SK-N-SH (cell line): ENCODE measurements around the gene DDIT4.

Experiments
- CHD2 ChIP-seq: fragments of 150-350 bp; IDR thresholded peaks from 2 replicates; pipeline ENCODE4 v1.6.1; 2018; ENCODE audit warnings: low read length; ENCODE audit not compliant: partially characterized antibody
- FOXM1 ChIP-seq: IDR thresholded peaks from 2 replicates; pipeline ENCODE4 v1.4.0; 2012; ENCODE audit warnings: low read depth, mild to moderate bottlenecking
- GABPA ChIP-seq: IDR thresholded peaks from 2 replicates; pipeline ENCODE4 v1.4.0; 2012; ENCODE audit warnings: low read depth, mild to moderate bottlenecking
- JUND ChIP-seq: IDR thresholded peaks from 2 replicates; pipeline ENCODE4 v1.4.0; 2012
- NRF1 ChIP-seq: IDR thresholded peaks from 2 replicates; pipeline ENCODE4 v1.6.1; 2012; ENCODE audit warnings: low read depth, mild to moderate bottlenecking, low read length
- POLR2AphosphoS5 ChIP-seq: IDR thresholded peaks from 2 replicates; pipeline ENCODE4 v1.6.1; 2012; ENCODE audit warnings: low read depth, low read length
- RFX5 ChIP-seq: IDR thresholded peaks from 2 replicates; pipeline ENCODE4 v1.6.1; 2012; ENCODE audit warnings: mild to moderate bottlenecking, improper control_type of control experiment, low read length
- YY1 ChIP-seq: IDR thresholded peaks from 2 replicates; pipeline ENCODE4 v1.4.0; 2012; ENCODE audit warnings: low read depth, mild to moderate bottlenecking
- TF ChIP-seq, protein P1 (sequence below): fragments of 200-600 bp; sonication (generic); IDR thresholded peaks from 2 replicates; pipeline ENCODE4 v1.6.1; 2017; ENCODE audit warnings: antibody characterized with exemption, mild to moderate bottlenecking, moderate library complexity
- TF ChIP-seq, protein P2 (sequence below): IDR thresholded peaks from 2 replicates; pipeline ENCODE4; 2012
- TF ChIP-seq, protein P3 (sequence below): fragments of 150-350 bp; IDR thresholded peaks from 2 replicates; pipeline ENCODE4 v1.6.1; 2016; ENCODE audit warnings: mild to moderate bottlenecking, low read depth, low read length
- TF ChIP-seq, protein P4 (sequence below): IDR thresholded peaks from 2 replicates; pipeline ENCODE4 v1.6.1; 2012; ENCODE audit warnings: mild to moderate bottlenecking, low read depth, low read length, moderate library complexity

DNA sequence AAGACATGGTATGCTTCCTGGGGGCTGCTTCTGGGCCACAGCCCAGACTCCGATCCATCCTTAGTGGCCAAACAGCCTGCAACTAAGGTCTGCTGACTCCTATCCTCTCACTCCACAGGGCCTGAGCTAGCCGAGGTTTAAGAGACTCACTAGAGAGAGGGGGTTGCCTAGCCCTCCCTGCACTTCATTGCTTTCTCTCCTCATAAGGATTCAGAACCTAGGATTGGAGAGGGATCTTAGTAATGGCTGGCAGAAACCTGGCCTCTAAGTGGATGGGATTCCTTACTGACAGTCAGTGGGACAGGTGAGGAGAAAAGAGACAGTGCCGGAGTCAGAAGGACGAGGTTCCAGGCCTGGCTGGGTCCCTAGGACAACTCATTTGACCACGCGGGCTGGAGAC is 8.2 kb upstream of the DDIT4 start:
- TF ChIP-seq GABPA: no peak
- TF ChIP-seq, protein P1, sequence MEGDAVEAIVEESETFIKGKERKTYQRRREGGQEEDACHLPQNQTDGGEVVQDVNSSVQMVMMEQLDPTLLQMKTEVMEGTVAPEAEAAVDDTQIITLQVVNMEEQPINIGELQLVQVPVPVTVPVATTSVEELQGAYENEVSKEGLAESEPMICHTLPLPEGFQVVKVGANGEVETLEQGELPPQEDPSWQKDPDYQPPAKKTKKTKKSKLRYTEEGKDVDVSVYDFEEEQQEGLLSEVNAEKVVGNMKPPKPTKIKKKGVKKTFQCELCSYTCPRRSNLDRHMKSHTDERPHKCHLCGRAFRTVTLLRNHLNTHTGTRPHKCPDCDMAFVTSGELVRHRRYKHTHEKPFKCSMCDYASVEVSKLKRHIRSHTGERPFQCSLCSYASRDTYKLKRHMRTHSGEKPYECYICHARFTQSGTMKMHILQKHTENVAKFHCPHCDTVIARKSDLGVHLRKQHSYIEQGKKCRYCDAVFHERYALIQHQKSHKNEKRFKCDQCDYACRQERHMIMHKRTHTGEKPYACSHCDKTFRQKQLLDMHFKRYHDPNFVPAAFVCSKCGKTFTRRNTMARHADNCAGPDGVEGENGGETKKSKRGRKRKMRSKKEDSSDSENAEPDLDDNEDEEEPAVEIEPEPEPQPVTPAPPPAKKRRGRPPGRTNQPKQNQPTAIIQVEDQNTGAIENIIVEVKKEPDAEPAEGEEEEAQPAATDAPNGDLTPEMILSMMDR: no peak
- TF ChIP-seq, protein P2, sequence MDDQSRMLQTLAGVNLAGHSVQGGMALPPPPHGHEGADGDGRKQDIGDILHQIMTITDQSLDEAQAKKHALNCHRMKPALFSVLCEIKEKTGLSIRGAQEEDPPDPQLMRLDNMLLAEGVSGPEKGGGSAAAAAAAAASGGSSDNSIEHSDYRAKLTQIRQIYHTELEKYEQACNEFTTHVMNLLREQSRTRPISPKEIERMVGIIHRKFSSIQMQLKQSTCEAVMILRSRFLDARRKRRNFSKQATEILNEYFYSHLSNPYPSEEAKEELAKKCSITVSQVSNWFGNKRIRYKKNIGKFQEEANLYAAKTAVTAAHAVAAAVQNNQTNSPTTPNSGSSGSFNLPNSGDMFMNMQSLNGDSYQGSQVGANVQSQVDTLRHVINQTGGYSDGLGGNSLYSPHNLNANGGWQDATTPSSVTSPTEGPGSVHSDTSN: no peak
- TF ChIP-seq FOXM1: no peak
- TF ChIP-seq CHD2: no peak
- no peak for TF ChIP-seq JUND
- no peak for TF ChIP-seq NRF1
- no peak for TF ChIP-seq RFX5
- no peak for TF ChIP-seq YY1
- TF ChIP-seq POLR2AphosphoS5: no peak
- TF ChIP-seq, protein P3, sequence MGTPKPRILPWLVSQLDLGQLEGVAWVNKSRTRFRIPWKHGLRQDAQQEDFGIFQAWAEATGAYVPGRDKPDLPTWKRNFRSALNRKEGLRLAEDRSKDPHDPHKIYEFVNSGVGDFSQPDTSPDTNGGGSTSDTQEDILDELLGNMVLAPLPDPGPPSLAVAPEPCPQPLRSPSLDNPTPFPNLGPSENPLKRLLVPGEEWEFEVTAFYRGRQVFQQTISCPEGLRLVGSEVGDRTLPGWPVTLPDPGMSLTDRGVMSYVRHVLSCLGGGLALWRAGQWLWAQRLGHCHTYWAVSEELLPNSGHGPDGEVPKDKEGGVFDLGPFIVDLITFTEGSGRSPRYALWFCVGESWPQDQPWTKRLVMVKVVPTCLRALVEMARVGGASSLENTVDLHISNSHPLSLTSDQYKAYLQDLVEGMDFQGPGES: no peak
- TF ChIP-seq, protein P4, sequence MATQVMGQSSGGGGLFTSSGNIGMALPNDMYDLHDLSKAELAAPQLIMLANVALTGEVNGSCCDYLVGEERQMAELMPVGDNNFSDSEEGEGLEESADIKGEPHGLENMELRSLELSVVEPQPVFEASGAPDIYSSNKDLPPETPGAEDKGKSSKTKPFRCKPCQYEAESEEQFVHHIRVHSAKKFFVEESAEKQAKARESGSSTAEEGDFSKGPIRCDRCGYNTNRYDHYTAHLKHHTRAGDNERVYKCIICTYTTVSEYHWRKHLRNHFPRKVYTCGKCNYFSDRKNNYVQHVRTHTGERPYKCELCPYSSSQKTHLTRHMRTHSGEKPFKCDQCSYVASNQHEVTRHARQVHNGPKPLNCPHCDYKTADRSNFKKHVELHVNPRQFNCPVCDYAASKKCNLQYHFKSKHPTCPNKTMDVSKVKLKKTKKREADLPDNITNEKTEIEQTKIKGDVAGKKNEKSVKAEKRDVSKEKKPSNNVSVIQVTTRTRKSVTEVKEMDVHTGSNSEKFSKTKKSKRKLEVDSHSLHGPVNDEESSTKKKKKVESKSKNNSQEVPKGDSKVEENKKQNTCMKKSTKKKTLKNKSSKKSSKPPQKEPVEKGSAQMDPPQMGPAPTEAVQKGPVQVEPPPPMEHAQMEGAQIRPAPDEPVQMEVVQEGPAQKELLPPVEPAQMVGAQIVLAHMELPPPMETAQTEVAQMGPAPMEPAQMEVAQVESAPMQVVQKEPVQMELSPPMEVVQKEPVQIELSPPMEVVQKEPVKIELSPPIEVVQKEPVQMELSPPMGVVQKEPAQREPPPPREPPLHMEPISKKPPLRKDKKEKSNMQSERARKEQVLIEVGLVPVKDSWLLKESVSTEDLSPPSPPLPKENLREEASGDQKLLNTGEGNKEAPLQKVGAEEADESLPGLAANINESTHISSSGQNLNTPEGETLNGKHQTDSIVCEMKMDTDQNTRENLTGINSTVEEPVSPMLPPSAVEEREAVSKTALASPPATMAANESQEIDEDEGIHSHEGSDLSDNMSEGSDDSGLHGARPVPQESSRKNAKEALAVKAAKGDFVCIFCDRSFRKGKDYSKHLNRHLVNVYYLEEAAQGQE: no peak
